Activated CD4-positive, alpha-beta T cell treated with anti-CD3 and anti-CD28 coated beads for 1 hour (primary cell): ENCODE results near the gene BMPER.
A peak's percentile ranks its signal among the peaks of the same experiment; 100 is the strongest.

Experiments
- DNase-seq: peaks from one replicate; pipeline ENCODE4 v3.0.0-alpha.2; 2020

Gene BMPER

DNA sequence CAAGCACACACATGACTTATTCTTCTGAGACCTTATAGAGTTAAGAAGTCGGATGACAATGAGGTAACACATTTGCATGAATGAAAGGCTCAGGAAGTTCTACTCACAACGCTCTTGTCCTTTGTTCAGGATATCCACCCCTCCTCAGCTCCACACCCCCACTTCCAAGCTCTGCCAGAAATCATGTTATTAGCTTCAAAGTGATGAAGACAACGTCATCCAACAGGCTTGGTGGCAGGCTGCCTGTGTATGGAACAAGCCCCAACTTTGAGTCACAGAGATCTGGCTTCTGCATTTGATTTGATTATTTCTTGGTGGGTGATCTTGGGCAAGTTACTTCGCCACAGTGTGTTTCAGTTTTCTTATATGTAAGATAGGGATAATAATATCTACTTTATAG, 12.4 kb upstream of the BMPER start:
- DNase-seq: no peak

DNA sequence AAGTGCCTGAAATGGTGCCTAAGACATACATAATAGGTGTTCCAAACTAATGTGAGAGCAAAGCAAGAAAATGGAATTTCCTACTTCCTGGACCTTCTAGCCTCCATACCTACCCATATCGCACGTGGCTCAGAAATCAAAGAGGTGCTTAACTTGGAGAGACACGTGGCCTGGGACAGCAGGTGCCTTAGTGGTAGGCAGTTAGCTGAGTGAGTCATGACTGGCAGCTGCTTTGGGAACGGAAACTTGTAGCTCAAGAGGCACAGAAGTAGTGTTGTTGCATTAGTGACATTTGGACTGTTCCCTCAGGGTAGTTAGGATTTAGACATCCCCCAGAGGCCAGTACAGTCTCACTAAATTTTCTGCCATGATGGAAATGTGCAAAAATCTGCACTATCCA, 12.0 kb upstream of the BMPER start:
- DNase-seq: no peak

DNA sequence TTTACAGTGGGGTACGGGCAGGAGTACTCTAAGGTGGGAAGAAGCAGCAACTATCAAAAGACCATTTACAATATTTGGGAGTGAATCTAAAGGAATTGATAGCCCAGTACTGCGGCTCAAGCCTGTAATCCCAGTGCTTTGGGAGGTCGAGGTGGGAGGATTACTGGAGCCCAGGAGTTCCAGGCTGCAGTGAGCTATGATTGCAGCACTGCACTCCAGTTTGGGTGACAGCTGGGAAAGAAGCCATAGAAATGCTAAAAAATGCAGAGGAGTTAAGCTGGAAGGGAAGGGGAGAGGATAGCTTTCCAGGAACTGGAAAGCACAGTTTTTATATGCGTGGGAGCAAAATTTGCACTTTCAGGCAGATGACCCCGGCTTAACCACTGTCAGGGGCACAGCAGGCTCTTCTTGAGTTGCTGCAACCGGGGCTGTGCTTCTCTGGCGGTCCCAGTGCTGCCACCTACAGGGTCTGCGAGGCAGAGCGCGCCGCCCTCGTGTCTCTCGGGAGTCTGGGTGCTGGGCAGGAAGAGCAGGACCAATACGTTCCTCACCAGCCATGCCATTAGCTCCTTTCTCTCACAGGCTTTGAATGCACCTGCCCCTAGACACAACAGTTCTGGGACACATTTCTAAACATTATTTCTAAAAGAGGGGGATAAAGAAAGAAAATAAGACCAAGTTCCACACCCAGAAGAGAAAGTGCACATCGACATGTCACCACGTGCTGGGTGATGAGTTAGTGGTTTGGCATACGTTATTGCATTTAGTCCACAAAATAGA, 10.1 kb upstream of the BMPER start:
- peak; percentile 50 for DNase-seq

DNA sequence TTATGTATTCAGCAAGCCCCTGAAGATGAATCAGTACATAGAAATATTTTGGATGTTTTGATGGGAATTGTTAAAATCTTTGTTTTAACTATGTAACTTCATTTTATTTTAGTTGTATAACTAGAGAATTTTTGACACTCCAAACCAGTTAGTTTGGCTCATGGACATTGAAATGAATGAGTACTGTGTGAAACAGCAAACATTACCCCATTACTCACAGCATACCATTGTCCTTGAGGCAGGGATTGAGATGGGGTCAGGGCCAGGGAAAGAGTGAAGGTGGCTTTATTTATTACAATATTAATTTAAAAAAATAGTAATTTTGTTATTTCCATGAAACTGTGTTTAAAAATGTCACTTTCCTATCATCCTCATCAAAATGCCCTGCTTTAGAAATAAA, 4.8 kb upstream of the BMPER start:
- DNase-seq: no peak

DNA sequence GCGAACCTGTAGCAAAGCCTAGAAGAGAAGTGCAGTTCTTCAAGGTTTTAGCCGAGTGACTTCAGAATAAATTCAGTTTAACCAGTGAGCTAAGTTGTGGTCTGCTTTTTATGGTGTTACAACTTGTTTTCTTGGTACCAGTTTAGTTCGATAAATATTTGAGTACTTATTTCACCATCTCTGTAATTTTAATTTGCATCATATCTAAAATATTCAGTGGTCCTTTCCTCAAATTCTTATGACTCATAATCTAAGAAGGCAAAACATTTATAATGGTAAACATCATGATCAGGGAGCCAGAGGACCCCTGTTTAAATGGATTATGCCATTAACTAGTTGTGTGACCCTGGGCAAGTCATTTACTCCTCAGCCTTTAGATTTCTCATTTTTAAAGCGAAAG, 4.1 kb upstream of the BMPER start:
- DNase-seq: no peak

DNA sequence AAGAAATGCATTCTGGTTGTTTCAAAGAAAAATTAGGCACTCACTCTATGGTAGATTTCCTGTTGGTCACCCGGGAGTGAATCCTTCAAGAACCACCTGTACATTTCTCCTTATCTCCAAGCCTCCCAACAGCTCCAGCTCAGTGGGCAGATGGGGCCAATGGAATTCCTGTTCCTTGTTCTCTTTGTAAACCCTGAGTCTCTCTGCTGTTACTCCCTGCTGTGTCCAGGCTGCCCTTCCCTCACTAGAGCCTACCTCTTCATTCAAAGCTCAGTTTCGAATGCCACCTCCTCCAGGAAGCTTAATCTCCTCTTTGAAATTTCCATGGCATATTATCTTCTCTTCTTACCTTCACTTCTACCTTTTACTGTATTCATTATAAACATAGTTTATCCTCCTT, 3.5 kb upstream of the BMPER start:
- DNase-seq: no peak

DNA sequence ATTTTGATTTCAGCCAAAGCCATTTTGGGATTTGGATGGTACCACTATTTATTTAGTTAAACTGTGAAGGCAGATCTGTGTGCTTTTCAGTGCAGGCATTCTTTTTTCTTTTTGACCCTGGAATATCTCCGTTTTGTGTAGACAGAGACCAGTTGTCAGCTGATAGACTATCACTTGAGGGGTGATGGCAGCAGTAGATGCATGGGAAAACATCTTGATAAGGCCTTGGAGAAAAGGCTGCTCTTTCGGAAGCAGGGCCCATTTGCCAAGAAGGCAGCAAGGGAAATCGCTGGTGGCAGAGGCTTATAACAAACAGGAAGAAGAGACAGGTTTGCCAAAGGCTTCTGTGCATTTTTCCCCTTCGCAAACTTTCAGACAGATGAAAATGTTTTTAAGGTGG, 2.6 kb upstream of the BMPER start:
- no peak for DNase-seq

DNA sequence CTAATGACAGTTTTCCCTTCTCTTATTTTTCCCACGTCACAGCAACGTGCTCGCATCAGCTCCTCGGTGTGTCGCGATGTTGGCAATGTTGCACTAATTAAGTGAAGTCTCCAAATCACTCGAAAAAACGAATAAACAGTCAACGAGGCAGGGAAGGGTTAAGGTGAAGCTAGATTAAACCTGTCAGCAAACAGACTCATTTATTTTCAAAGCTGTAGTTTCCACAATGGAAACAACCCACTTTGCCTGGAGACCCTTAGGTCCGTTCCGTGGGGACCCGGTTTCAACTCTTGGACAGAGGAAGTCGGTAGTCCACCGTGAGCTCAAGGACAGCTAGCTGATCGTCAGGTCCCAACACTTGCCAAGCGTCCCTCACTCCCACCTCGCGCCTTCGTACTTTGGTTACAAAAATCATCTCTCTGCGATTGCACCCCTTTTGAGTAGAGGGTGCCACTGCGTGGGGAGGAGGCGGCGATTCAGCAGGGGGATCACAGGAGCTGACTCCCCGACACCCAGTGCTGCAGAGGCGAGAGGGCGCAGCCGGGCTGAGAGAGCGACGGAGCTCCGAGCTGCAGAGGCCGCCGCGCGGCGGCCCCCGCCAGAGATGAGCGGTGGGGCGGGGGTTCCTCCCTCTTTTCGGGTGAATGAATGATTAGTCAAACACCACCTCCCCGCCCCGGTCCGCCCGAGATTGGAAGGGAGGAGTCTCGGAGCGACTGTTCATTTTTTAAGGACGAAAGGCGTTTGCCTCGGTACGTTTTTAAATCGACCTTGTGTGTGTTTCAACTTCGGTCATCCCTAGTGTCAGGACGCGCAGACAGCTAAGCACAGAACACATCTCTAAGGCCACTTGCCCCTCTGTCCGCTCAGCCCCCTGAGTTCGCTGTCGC, 1.3 kb upstream of the BMPER start:
- DNase-seq: no peak

DNA sequence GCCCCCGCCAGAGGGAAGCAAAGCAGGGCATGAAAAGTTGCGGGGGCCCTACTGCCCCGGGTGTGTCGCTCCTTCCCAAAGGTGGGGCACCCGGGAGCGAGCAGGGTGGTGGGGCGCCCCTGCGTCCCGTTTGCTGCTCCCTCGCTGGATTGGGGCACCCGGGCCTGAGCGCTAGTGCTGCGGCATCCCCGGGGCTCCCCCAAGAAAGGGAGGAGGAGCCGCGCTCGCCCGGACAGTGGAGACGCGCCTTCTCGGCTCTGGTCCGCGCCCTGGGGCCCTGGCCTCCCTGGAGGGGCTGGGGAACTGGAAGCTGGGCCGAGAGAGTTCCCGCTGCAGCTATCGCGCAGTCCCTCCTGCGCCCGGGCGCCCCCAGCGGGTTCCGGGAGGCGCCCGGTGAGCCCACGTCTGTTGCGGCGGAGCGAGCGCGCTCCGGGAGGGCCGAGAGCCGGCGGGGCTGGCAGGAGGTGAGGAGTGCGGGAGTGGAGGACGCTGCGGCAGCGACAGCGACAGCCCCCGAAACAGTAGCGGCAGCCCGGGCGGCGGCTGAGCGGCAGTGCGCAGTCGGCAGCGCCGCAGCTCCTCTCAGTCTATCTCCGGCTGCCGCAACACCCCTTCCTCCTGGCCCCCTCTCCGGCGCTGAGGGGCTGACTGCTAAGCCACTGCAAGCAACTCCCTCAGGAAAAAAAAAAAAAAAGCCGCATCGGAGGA, 504 bp upstream of the BMPER start:
- no peak for DNase-seq

DNA sequence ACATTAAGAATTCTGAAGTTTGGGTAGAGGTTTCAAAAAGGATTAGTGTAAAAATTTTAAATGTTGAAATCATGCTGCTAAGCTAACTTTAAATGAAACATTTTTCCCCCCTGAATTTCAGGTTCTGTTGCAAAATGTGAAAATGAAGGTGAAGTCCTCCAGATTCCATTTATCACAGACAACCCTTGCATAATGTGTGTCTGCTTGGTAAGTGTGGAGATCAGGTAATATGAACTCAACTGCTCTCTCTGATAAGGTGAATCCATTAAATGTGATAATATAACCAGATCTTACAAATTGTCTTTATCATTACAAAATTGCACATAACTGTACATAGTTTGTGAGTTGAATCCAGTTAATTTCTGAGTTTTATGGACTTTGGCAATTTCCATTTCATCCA, 1.4 kb downstream of the BMPER start:
- DNase-seq: no peak

DNA sequence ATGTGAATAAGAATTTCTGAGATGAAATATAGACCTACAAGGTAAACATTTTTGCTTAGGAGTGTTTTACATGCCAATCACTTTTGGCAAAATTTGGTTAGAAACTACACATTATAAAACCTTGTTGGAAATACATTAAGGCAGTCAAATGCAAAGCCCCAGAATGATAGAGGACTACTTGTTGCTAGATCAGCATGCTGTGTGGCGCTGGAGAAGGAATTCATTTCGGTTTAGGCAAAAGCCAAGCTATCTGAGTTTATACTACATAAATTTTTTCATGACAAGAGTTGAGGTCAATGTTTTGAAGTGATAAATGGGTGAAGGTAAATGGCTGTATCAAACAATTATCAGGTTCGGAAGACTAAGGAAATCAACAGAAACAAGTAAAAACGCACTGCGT, 2.3 kb downstream of the BMPER start:
- DNase-seq: no peak

DNA sequence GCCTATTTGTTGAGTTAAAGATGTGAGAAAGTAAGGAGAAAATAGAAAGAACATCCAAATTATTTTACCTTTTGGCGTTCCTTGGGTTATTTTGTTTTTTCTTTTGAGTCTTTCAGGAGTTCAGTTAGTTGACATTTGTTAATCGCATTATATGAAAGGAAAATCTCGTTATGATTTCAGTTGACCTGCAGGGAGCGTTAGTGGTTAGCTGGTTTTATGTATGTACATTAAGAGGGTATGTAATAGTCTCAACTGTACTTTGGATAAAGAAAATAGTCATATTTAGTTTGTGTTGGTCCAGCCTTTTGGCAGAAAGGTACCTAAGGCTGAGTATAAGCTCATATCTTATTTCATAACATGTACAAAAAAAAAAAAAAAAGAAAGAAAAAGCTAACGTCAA, 4.0 kb downstream of the BMPER start:
- no peak for DNase-seq

DNA sequence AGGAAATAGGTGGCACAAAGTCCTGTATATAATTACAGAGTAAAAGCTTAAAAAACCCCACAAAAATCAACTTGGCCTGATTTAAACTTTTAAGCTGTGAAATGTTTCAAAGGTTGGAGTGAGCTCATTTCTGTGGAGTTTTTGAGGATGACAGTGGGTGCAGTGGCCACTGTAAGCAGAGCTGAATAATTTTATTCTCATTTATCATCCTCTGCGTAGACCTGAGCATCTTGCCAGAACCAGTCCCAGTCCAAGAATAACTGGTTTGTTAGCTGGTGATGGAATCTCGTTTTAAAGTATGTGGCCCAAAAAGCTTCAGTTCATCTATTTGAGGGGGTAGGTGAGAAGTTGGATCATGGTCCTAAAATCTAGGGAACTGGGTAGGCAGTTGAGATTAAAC, 4.4 kb downstream of the BMPER start:
- DNase-seq: no peak

DNA sequence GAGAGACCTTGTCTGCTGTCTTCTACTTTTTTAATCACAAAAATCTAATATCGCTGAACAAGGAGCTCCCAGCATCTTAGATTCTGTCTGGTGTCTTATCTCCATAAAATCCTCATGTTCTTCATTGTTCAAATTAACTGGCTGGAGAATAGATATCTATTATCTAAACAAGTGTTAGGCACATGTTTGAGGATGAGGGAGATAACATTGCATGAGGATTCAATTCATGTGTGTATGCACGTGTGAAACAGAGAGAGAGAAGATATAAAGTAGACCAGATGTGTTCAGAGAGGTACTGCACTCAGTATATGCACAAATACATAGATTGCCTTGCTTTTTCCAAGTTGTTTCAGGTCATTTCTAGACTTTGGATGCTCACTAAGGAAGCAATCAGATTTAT, 5.4 kb downstream of the BMPER start:
- no peak for DNase-seq

DNA sequence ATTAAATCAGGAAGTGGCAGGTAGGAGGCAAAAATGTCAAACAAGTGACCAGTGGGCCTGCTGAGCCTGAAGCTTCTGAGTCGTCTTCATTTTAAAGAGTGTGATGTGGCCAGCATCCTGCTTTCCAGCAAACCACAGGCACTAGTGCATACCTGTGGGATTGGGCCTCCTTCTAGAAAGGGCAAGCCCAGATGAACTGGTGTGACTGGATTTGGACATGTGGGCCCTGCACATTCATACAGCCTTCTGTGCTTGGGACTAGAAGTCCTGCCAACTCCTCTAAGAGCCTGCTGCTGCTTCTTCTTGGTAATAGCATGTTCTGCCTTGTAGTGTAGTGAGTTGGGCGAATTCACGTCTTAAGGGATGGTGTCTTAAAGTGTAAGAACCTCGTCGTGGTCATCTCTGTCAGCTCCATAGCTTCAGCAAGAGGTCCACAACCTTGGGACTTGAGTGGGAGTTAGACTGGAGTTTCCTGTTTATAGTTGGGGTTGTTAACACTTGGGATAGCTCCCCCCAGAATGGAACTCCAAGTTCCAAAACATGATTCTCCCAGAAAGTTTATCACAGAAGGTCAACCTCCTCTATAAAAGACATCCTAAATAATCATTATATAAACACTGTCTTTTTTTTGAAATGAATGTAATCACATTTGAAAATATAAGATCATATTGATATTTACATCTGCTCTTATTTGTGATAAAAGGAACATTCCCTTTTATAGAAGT, 11.2 kb downstream of the BMPER start:
- DNase-seq: no peak

DNA sequence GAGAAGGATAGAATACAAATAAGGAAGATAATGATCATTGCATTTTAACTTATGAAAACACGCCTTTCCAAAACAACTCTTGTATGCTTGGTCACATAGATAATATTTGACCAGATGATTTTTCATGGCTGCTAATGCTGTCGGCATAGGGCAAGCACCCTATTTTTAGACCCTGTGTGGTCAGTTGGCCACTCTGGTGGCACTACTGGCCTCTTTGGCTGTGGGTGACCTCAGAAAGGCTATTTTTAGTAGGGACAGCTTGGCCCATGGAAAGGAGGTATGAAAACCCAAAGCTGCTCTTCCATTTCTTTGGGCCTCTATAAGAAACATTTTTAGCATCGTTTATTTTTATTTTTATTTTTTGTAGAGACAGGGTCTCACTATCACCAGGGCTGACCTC, 12.3 kb downstream of the BMPER start:
- no peak for DNase-seq

DNA sequence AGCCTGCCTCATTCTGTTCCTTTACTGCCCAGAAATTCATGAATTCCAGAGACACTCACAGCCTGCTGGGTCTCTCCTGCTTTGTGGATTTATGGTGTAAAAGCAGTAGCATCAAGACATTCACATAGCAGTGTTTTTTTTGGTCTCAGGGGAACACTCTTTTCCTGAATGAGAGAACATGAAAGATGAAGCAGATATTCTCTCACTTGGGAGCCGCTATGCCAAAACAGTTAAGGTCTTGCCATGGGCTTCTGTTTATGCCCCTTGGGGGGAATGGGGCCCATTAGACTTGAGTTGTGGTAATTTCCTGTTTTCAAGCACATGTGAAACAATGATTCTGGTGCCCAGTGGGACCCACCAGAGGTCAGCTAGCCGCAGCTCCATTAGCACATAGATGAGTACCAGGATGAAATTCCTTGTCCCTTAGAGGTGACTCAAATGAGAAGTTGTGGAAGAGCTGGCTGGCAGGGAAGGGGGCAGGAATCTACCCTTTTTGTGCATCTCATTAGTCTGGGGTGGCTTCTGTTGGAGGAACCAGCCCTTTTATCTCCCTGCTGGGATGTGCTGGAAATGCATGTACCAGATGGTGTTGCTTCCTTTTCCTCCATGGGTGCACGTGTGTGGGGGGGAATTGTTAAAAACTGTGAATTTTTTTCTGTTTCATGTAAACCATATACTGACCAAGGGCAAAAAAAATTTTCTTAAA, 13.3 kb downstream of the BMPER start:
- no peak for DNase-seq

DNA sequence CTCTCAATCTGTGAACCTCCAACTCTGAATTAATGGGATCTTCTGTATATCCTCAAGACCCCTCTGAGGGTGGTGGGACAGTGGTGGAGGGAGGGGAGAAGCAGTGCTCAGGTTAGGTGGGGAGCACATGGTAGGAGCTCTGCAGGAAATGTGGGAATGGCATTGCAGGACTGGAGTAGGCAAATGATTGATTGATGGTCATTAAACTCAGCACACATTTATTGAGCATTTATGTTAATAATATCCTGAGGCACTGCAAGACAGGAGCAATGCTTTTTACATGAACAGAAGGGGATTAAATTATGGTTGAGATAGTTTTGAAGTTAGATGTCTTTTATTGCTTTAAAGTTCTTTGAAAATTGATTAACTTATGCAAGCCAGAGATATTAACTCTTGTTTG, 14.1 kb downstream of the BMPER start:
- DNase-seq: no peak

DNA sequence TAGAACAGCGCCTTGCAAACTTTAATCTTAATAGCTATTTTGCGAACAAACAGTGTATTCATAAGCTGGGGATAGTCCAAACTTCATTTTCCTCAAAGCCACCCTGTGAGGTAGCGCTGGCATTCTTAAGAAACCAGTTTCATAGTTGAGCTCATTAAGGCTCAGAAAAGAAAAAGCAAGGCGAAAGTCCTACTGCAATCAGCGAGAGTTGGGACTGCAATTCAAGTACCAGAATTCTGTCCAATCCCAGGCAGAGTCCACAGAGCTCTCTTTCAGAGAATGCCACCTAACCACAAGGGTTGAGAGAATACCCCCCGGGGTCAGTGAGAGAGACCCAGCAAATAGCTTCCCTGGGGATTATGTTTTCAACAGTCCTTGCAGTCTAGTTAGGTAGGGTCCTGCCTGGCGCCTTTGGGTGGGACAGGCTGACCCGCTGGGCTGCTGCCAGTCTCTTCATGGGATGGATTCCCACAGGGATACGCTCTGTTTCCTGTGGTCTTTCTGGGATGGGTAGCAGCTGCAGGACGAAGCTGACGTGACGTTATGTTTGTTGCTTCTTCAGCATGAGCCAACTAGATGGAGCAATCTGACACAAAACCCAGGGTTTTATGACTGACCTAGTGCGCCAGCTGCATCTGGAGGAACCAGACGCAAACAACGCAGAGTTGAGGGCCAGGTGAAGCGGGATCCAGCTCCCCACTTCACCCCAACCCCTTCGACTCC, 16.0 kb downstream of the BMPER start:
- DNase-seq: no peak

DNA sequence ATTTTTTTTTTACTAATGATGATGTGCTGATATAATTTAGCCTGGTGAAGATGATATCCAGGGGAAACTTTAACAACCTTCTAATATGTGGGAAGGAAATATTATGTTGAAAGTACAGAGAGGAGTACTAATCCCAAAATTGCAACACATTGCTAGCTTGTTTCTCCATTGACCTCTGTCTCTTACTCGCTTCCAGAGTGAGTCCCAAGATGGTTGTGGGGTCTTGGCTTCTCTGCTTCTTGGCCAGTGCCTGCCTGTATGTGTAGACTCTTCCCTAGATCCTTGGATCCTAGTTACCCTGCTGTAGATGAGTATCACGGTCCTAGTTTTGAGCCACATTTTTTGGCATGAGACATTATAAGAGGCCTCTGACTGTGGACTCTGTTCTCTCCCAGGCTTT, 17.5 kb downstream of the BMPER start:
- DNase-seq: no peak

DNA sequence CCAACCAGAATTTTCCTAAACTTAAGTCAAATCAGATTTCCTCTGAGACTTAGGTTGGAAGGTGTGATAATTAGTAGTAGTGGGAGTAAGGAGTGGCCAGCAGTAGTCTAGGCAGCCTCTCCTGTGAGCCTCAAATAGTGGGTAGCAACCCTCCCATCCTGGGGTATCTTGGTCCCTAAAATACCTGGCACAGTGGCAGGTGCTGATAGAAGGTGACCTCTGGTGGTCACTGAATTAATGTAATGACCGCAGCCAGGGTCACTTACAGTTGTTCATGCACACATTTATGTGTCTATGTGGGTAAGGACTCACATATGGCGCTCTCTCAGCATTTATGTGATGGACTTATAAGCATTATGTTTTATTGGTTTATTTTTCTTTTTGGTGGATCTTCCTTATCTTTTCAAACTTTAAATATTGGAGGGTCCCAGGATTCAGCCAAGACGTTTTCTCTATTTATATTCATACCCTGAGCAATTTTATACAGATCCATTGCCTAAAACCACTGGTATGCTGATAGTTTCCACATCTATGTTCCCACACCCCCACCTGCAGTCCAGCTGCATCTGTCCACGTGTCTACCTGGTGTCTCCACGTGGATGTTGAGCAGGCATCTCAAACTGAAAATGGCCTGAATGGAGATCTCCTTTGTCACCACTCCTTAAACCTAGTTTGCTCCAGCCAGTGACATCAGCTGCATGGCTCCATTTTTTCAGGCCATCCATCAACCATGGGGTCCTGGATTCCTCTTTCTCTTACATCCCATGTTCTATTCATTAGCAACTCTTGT, 18.3 kb downstream of the BMPER start:
- DNase-seq: no peak
